Measurements from ENCODE around the gene COL18A1. TPM values are rescaled to one million over a fixed set of nuclear protein-coding genes. Genes with fewer than 3 reads are reported as not detected.
"Not testable (repeated sequence)": the region's sequence is repeated elsewhere in the genome, so short reads cannot be mapped to it uniquely, and the experiment has no call there.

Gene COL18A1
- total RNA-seq, 1 donor from 2014 or later, result 266 TPM

DNA sequence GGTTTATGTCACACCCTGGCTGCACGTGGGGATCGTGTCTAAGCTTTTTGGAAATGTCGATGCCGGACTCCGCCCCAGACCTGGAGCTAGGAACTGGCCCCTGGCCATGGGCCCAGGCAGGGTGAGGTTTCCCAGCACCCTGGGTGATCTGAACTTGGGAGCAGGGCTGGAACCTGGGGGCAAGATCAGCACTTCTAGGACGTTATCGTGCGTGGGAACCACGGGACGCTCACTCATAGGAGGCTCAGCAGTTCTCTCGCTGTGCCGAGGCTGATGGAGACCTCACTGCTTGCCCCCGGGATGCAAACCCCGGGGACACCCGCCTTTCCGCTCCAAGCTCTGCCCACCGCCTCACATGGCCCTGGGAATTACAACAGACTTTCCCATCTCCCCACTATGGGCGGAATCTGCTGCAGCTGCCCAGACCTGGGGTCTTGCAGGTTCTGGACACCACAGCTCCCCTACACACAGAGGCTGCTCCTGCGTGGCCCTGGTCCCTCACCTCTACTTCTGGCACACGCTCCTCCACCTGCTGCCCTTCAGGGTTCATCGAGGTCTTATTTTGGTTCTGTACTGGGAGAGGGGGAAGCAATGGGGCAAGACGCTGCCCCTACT, 35.9 kb downstream of the COL18A1 start:
- DNase-seq (ENCODE audit: low spot score), result no peak

DNA sequence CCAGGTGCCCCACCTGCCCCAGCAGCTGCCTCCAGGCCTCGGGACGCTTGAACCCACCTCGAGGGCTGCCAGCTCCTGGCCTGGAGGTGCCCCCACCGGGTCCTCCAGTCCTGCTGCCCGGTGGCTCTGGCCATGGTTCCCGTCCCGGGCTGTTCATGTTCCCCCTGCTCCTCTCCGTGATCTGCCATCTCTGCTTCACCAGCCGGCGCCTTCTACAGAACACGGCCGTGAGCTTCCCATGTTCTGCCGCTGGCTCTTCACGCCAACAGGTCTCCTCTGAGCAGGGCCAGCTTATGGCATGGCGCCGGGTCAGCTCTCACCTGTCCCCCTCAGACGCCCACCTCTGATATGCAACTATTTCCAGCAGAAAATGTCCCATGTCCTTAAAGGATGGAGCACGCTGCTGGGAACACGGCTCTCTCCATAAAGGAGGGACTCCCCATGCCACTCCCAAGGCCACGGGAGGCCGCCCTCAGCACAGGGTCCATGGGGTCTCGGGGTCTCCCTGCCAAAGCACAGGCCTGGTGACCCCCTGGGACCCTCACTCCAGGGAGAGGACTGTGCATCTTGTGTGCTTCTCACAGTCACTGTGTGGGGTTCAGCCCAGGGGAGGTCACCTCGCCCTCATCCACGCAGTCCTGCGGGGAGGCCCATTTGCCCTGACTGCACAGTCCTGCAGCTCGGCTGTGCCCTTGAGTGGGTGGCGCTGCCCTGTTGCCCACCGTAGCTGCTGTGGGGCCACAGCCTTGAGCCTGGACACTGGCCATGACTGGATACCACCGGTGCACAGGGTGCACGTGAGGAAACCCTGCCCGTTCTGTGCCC, 36.7 kb downstream of the COL18A1 start:
- DNase-seq (ENCODE audit: low spot score), result no peak

DNA sequence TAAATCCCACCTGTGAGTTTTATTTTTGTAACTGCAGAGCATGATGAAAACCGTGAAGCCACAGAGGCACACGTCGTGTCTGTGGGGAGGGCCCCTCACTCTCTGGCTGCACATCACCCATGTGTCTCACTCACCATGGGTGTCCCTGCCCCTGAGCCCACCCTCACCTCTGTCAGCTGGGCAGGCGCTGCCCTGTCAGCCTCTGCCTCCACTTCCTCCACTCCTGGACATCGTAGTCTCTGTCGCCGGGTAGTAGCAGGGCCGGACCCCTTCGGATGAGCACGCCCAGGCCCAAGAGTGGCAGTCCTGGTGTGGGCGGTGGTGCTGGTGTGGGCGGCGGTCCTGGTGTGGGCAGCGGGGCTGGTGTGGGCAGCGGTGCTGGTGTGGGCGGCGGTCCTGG, 37.3 kb downstream of the COL18A1 start:
- DNase-seq (ENCODE audit: low spot score), result no peak

DNA sequence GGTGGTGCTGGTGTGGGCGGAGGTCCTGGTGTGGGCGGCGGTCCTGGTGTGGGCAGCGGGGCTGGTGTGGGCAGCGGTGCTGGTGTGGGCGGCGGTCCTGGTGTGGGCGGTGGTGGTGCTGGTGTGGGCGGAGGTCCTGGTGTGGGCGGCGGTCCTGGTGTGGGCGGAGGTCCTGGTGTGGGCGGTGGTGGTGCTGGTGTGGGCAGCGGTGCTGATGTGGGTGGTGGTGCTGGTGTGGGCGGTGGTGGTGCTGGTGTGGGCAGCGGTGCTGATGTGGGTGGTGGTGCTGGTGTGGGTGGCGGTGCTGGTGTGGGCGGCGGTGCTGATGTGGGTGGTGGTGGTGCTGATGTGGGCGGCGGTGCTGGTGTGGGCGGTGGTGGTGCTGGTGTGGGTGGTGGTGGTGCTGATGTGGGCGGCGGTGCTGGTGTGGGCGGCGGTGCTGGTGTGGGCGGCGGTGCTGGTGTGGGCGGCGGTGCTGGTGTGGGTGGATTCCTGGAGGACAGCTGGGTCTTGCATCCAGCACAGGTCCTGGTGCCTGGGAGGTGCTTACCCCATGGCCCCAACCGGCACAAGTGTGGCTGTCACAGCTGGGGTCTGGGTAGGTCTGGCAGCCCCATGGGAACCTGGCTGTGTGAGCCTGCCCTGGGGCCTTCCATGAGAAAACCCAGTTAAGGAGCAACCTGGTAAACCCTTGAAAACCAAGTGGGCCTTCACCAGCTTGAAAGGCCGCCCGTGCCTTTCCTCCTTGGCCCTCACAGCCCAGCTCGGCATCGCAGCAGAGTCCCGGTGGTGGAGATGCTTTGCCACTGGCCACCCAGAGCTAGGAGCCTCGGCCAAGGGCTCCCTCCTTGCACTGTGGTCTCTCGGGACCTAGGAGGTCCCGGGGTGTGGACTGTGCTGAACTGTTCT, 38.0 kb downstream of the COL18A1 start:
- DNase-seq (ENCODE audit: low spot score), result not testable (repeated sequence)

DNA sequence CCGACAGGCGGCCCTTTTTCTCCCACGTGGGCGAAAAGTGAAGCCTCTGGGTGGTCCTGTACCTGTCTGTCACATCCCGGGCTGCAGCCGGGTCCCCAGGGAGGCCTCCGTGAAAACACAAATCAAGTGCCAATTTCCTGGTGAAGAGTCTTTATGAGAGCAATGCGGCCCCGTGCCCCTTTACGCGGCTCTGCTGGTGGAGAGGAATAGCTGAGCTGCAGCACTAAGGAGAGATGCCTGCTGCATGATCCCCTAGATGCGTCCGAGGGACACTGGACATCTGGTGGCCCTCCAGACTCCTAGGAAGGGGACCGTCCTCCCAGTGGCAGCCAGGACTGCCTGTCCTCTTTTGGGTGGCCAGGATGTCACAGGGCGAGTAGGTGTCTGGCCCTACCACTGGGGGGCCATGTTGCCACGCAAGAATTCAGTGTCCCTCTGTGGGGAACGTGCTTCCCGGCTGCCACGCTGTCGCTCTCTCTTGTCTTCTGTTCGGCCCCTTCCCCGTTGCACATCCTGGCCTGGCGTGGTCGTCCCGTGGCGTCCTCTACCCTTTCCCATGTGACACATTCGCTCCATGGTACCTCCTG, 38.7 kb downstream of the COL18A1 start:
- DNase-seq (ENCODE audit: low spot score), result no peak

DNA sequence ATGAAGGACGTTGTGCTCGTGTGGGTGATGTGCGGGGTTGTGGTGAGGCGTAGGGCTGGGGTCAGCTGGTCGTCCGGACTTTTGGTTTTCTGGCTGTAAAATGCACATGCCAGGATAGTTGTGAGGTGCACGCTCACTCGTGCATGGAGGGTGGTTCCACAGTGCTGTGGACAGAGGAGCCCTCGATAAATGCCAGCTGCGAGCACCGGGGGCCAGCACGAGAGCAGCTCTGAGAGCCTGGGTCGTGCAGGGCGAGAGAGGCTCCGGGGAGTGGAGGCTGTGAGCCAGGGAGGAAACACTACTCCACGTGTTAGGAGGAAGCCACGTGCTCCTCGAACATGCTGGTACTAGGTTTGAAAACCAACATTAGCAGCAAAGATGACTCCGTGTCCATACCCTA, 39.4 kb downstream of the COL18A1 start:
- DNase-seq (ENCODE audit: low spot score), result no peak

DNA sequence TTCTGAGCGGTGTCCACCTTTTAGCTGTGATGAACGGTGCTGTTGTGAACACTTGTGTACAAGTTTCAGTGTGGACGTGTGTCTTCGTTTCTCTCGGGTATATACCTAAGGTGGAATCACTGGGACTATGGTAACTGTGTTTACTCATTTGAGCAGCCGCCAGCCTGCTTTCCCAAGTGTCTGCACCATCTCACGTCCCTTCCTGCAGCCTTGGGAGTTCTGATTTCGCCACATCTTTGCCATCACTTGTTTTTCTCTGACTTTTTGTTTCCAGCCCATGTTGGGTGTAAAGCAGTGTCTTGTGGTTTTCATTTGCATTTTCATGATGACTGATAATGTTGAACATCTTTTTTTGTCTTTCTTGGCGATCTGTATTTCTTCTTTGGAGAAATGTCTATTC, 40.4 kb downstream of the COL18A1 start:
- no peak for DNase-seq (ENCODE audit: low spot score)

DNA sequence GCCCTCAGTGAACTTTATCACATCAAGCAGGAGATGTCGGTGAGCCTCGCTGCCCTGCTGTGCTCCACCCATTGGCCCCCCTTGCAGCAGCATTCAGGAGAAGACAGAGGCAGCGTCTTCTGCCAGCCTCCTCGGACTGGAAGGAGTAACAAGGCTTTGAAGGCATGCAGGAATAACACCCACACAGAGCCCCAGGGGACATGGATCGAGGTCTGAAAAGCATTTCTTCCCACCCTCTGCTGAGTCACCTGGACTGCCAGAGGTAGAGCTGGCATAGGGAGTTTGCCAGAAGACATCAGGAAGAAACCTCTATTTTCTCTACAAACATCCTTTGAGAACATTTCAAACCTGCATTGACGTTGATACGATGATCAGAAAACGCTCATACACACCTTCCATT, 42.9 kb downstream of the COL18A1 start:
- no peak for DNase-seq (ENCODE audit: low spot score)

DNA sequence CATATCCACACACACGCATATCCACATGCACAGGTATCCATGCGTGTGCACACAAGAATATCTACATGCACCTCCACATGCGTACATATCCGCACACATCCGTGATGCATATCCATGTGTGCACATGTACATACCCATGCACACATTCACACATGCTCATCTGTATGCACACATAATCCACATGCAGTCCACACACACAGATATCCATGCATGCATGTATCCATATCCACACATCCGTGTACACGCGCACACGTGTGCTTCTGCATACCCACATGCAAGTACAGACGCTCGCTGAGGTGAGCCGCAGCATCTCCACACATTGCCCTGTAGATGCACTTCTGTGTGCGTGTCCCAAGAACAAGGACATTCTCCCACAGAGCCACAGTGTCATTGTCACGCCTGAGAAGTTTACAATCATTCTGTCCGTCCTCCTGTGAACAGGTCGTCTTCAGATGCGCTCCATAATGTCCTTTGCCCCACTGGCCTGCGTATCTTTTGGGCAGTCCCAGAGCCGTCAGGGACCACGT, 43.4 kb downstream of the COL18A1 start:
- DNase-seq (ENCODE audit: low spot score), result no peak

DNA sequence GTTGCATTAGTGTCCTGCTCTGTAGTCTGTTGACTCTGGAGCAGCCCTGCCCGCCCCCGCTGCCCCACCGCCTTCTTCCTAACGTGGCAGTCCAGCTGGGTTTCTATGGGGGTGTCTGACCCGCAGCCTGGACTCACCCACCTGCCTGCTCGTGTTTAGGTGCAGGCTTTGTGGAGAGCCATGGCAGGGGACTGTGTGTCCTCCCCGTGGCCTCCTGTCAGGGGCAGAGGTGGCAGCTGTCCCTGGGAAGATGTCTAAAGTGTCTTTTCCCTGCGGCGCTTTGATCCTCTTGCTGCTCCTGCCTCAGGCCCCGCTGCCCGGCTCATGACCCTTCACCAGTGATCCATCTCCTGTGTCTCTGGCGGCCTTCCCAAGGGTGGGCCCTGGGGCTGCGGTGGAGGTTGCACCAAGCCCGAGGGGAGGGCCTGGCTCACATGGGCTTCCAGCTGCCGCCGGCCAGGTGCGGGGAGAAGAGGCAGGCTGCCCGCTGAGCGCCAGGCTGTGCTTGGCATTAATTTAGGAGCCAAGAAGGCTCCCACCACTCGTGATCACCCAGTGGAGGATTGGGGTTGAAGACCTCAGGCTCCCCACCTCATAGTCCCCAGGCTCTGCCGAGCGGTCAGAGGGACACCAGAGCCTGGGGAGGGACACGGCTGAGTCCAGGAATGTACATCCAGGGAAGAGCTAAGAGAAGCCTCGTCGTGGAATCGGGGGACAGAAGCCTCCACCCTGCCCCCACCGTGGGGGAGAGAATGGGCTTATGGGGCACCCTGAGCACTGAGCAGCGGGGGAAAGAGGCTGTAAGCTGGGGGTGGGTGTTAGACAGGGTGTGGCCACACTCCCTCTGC, 44.1 kb downstream of the COL18A1 start:
- DNase-seq (ENCODE audit: low spot score), result peak; percentile 65

DNA sequence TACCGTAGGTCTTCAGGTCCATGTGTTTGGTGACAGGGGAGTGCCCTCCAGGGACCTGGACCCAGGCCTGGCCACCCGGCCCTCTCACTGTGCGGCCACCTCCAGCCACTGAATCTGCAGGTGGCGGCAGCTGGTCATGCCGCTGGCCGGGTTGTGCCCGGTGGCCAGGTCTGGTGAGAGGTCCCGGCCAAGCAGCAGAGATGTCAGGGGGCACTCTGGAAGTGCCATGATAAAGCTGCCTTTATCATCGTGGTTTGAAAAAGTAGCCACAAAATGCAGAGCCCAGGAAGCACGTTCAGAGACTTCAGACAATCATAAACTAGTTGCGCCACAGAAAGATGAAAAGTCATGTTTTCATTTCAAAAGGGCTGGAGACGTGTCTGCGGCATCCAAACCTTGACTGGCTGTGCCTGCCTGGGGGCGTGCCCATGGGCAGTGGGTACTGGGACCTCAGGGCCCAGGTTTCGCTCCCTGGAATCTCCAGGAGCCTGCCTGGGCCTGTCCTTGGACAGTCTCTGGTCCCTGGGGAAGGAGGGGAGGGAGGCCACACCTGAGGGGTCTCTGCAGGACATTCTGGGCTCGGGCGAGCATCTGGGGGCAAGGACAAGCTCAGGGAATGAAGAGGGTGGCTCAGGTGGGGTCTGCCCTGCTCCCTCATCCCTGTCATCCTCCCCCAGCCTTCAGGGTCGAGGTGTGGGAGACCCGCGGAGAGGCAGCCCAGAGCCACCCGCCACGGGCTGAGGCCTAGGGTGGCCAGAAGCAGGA, 44.9 kb downstream of the COL18A1 start:
- no peak for DNase-seq (ENCODE audit: low spot score)

DNA sequence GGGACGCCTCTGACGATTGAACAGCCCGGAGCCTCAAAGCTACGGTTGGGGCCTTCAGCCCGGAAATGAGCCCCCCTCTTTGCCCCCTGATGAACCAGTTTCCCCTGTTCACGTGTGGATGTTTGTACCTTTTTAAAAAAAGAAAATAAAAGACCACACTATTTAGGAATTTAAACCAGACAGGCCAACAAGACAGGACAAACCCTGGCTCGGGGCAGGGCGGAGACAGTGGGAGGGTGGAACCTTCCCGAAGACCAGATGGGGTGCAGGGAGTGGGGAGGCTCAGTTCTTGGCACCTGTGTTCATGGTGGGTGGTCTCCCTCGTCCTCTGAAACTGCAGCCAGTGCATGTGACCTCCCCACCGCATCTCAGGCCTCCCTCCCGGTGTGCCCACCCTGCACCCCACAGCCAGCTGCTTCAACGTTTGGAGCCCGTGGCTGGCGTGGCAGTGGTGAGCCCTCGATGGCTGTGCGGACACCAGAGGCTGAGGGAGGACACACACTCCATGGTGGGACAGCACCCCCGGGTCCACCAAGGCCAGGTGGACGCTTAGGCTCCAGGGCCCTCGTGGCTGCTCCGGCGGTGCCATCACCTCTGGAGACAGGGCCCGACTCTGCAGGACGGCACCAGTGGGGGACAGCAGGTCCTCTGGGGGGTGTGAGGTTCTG, 45.6 kb downstream of the COL18A1 start:
- peak; percentile 66 for DNase-seq (ENCODE audit: low spot score)

DNA sequence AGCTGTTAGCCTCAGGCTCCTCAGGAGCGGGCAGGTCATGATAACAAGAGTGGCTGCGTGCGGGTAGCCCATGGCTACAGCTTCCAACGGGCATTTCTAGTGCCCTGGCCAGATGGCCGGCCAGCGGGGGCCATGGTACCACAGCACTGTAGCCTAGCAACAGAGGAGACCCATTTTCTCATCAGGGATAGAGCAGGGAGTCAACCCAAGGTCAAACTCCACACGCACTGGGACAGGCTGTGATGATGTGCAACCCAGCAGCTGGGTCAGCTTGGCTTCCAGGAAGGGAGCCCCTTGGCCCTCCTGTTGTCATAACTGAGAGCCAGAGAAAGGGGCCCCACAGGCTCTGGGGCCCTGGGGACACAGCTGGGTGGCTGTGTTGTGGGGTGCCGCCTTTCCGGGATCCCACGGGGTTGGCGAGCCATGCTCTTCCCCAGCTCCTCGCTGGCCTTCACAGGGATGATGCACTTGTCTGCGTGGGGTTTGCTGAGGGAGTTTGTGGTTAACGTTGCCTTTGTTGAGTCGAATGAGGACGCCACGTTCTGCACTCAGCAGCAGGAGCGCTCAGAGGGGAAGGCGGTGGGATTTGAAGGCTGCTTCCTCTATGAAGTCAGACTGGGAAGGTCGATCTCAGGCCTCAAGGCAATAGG, 46.3 kb downstream of the COL18A1 start:
- DNase-seq (ENCODE audit: low spot score), result no peak

DNA sequence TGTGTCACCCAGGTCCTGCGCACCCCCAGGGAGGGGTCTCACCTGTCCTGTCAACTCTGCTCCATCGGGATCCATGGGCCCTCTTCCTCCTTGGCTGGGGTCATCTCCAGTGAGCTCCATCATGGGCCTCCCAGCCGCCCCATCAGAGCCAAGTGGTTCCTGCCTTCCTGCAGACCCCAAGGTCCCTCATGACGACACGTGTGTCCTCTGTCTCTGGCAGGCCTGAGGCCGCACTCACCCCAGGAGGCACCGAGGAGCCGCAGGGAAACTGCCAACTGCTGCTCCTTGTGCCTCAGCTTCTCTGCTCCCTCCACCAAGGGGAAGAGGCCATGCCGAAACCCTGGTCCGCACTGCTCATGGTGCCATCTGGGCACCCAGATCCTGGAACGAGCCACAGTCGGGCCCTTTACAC, 46.8 kb downstream of the COL18A1 start:
- no peak for DNase-seq (ENCODE audit: low spot score)

DNA sequence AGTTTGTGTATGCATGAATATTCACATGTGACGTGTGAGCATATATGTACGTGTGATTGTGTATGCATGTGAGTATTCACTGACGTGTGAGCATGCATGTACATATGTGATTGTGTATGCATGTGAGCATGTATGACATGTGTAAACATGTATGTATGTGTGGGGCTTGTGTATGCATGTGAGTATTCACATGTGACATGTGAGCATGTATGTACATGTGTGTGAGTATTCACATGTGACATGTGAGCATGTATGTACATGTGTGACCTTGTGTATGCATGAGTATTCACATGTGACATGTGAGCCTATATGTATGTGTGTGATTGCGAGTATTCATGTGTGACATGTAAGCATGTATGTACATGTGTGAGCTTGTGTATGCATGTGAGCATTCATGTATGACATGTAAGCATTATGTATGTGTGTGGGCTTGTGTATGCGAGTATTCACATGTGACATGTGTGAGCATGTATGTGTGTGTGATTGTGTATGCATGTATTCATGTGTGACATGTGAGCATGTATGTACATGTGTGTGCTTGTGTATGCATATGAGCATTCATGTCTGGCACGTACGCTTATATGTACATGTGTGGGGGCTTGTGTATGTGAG, 47.8 kb downstream of the COL18A1 start:
- no peak for DNase-seq (ENCODE audit: low spot score)

DNA sequence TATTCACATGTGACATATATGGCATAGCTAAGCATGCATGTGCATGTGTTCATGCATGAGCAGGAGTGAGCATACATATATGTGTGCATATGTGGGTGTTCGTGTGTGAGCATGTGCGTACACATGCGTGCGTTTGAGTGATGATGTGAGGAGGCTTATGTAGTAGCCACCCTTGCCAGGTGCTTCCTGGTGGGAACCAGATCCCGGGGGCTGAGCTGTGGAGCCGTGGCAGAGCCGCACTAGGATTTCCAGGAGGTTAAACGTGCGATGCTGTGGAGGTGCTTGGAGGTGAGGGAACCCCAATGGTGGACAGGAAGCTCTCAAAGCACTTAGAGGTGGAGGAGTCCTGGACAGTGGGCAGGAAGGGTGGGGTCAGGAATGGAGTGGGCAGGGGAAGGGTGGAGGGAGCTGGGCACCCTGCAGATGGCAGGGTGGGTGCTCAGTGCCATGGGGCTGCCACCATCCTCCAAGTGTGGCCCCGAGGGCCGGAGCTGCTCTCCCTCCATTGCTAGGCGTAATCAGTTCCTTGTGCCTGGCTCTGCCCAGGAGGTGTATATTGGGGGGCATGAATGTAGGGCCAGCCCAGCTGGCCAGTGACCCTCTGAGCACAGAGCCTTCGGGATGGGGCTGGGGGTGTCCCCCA, 48.5 kb downstream of the COL18A1 start:
- DNase-seq (ENCODE audit: low spot score), result no peak

DNA sequence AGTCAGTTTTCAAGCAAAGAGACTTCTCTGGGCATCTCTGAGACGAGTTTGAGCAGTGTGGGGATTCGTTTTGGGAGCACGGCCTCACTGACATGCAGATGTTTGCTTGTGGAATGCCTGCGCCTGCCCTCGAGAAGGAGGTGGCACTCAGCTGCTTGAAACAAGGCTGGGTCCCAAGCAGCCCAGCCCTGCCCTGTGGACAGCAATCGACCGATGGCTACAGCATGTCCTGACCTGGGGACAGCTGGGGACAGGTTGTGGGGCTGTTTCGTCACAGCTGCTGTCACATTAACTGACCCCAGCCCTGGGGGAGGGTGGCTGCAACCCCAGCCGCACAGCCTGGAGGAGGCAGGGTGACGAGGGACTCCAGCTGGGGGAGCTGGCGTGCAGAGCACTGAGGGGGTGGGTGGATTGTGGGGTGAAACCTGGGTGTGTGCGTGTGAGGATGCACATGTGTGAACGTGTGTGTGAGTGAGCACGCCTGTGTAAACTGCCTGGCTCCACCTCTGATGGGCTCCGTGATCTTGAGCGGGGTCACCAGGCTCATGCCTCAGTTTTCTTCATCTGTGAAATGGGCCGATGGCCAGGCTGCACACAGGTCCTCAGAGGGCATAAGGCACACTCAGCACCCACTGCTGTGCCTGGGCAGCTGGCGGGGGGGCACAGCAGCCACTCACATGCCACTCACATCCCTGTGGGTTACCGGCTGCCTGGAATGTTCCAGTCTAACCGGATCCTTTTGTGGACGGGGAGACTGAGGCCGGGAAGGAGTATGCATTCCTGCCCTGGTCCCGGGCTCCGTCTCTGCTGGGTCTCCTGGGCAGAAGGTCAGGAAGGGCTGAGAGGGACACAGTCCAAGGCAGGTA, 49.3 kb downstream of the COL18A1 start:
- DNase-seq (ENCODE audit: low spot score), result peak; percentile 72
